ENCODE measurements around the gene RYR3.
A peak's percentile ranks its signal among the peaks of the same experiment; 100 is the strongest.
"Not testable (repeated sequence)": the region's sequence is repeated elsewhere in the genome, so short reads cannot be mapped to it uniquely, and the experiment has no call there.

The RYR3 gene

DNA sequence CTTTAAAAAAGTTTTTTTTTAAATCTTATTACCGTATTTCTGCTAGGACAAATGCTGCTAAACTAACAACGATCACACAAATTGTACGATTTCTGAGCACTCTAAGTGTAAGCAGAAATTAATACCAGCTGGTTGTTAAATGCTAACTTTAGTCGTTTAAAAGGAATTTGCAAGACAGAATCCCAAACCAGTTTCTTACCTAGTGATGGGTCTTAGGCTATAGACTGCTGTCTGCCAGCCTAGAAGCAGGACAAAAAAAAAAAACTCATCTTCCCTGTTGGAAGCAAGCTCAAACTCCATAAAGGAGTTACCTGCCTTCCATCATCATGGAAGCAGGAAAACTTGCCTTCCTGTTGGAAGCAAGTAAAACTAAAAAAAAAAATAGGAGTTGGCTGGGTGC, 287.6 kb downstream of the RYR3 start:
- not testable (repeated sequence) for DNase-seq

DNA sequence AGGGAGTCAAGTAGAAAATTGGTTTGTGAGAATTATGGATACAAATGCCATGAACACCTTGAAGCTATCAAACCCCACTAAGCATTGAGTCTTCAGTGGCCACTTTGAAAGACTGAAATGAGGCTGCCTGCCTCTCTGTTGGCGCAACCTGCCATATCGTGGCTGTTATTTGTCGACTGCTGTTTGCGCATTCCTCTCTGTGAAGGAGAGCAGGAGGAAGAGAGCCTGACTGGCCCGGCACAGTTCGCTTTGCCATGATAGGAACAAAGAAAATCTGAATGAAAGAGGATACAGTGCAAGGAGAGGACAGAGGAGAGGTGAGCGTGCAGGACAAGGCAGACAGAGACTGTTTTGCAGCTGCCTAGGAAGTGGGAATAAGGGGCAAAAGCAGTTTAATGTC, 289.4 kb downstream of the RYR3 start:
- DNase-seq: no peak

DNA sequence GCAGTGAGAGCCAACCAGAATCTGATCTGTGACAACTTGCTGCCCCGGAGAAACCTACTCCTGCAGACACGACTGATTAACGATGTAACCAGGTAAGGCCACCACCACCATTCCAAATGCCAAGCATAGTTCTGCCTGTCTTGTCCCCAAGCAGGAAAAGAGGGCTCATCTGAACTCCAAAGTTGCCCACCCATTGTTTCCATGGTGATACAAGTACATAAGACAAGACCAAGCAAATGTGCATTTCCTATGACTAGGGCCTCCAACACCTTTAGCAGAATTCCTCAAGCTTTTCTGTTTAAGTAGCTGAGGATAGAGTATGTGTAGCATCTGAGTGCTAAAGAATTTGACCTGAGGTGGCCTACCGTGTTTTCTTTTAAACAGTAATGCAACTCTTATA, 290.7 kb downstream of the RYR3 start:
- no peak for DNase-seq

GRCh38 chr15:33608714-33609113, 297.9 kb downstream of the RYR3 start:
- DNase-seq: no peak

- DNase-seq: no peak
Measured at GRCh38 chr15:33612721-33613304, 302.0 kb downstream of the RYR3 start.

DNA sequence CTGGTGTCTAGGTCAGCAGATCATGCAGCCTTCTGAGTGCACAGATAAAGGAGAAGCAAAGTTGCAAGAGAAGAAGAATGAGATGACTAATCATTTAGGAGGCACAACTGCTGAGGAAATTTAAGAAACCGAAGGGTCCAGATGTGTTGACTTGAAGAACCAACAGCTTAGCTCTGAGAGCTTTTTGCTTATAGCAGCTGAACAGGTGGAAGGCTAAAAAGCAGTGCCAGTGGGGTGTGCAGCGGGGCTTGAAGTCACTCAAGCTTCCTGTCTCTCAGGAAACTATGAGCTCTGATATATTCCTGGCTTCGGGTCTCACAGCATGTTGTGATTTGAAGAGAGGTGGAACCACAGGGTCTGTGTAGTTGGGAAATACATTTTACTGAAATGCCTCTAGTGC, 305.7 kb downstream of the RYR3 start:
- no peak for DNase-seq

- DNase-seq: no peak
Measured at GRCh38 chr15:33618350-33618749, 307.6 kb downstream of the RYR3 start.

DNA sequence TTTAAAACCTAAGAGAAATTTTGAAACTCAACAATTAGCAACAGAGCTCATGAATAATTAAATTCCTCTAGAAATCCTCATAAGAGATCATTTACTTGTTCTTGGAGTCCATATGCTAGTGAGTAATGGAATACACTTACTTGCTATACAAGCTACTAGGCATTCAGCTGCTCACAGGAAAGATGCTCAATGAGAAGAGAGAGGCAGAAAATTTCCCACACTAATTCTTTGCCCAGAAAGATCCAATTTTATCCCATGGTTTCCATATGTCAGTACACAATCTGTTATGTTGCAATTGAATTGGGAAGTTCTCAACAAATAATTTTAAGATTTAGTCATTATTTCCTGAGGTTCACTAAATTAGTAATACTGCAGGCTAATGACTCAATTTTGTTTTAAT, 310.4 kb downstream of the RYR3 start:
- DNase-seq: no peak

- no peak for DNase-seq
Measured at GRCh38 chr15:33623010-33623409, 312.2 kb downstream of the RYR3 start.

DNA sequence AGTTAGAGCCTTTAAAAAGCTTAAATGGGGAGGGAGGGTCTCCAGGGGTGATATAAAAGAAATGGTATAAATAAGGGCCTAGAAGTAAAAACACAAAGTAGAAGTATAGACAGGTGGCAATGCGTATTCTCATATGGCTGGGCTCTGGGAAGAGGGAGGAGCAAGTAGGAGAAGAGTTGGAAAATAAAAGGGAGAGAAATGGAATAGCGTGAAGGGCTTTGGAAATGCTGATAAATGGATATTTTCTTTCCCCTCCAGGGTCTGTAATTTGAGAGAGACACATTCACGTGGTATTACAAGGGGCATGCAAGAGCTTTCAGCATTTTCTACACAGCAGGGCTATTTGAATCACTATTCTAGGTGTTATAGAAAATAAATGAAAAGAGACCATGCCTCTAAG, 313.7 kb downstream of the RYR3 start:
- no peak for DNase-seq

GRCh38 chr15:33629647-33630046, 318.9 kb downstream of the RYR3 start:
- no peak for DNase-seq

DNA sequence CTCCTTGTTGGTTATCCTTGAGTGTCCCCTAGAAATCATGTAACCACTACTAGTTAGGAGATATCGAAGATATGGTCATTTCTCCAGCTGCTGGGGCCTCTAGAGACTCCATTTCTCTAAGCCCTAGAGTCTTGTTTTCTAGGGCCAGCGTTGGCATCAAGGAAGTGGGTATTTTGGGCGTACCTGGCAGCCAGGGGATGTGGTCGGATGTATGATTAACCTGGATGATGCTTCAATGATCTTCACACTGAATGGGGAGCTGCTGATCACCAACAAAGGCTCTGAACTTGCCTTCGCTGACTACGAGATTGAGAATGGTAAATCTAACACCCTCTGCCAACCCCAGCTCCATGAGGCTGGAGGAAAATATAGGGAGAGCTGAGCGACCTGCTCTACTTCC, 325.5 kb downstream of the RYR3 start:
- DNase-seq: no peak

- DNase-seq: no peak
Measured at GRCh38 chr15:33636958-33637357, 326.2 kb downstream of the RYR3 start.

GRCh38 chr15:33638453-33638852, 327.7 kb downstream of the RYR3 start:
- no peak for DNase-seq

DNA sequence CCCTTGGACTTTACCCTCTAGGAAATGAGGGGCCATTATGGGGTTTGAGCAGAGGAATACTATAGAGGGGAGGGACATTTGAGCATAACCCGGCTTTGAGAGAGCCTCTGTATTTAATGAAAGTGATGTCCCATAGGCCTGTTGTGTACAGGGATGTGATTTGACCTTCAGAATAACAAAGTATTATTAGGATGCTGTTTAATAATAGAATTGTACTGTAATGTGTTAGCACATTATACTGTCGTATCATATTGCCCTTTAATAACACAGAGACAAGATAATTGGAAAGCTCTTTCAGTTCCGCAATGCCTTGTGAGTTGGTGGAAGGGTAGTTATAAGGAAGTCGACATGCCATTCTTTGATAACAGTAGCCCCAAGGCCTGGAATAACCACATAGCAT, 328.3 kb downstream of the RYR3 start:
- DNase-seq: no peak

DNA sequence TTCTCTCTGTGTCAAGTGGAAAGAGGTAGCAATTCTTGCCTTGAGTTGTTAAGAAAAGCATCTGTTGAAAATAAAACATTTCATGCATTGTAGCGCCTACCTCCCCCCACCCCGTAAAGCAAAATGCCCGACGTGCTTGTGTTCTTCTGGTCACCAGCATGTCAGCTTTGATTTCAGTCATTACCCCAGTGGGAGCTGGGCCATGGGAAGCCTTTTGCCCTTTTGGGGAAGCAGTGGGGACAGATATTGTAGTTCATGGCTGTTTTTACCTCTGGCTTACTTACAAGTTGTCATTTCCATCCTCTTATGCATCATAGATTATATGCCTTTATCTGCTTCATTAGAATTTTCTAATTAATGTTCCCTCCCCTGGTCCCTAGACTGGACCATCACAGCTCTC, 328.7 kb downstream of the RYR3 start:
- no peak for DNase-seq

GRCh38 chr15:33639978-33640377, 329.2 kb downstream of the RYR3 start:
- no peak for DNase-seq

DNA sequence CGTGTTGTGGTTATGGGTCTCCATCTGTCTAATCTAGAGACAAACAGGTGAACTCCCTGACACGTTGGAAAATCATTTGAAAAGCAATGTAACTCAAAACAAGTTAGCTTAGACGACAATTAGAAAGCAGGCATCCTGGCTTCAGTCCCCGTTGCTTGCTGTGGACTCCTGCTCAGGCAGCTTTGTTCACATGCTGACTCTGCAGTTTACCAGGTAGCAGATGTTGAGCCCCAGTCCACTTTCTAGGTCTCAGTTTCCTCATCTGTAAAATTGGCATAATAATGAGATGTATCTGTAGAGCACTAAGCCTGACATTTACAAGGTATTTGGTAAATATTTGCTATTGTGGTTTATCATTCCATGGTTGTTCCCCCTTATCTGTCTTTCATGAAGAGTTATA, 330.3 kb downstream of the RYR3 start:
- DNase-seq: no peak

- DNase-seq: no peak
Measured at GRCh38 chr15:33644304-33644703, 333.5 kb downstream of the RYR3 start.

DNA sequence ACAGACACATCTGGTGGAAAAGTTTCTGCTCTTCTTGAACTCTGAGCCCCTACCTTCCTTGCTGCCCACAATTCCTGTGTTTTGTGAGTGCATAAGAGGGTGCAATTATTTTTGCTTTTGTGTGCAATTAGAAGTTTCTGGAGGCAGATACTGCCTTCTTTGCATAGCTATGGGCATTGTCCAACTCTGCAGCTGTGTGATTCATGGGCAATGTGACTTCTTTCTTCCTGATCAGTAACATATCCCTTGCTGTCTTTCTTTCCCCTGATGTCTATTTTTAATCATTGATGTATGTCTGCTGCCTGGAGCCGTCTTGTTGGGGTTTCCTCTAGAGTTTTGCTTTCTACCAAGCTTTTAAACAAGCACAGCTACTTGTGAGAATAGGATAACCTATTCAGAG, 336.0 kb downstream of the RYR3 start:
- DNase-seq: no peak

DNA sequence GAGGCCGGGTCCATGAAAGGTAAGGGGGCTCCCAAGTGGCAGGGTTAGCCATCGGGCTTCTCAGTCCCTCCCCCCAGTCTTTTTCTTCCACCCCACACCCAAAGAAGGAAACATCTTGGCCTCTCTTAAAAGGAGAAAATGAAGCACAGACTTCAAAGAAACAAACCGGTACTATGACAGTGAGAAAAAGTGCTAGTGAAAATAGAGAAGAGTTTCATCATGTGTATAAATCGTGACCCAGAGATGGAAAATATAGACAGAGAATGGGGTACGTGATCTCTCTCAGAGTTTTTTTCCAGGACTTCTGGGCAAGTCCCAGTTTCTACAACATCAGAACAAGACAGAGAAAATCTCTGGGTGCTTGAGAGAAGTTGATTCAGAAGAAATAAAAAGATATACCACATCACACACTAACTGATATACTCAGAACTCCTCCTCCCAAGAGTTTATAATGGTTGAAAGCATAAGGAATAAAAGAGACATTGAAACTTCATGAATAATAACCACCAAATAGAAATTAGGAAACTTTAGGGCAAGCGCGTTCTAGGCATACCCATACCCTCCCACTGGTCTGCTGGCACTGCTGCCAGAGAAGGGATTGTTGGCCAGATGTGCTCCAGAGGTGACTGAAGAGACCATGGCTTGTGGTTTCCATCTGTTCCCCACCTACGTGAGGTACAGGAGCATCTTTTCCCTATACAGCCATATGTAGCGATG, 338.6 kb downstream of the RYR3 start:
- DNase-seq: no peak

DNA sequence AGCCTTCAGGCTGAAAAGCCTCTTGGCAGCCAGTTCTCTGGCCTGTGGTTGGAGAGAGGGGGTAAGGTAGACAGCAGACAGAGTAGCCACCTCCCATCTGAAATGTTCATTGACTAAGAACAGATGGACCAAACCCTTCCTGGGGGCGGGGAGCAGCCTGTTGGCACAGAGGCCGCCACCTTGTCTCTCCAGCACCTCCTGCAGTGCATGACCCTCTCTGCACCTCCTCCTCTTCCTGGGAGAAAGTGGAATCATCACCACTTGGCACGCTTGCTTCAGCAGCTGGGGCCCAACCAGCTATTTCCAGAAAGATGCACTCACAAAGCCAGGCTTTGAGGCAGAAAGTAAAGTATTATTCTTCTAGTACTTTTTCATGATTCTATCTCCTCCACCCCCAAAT, 344.1 kb downstream of the RYR3 start:
- DNase-seq: peak; percentile 28

DNA sequence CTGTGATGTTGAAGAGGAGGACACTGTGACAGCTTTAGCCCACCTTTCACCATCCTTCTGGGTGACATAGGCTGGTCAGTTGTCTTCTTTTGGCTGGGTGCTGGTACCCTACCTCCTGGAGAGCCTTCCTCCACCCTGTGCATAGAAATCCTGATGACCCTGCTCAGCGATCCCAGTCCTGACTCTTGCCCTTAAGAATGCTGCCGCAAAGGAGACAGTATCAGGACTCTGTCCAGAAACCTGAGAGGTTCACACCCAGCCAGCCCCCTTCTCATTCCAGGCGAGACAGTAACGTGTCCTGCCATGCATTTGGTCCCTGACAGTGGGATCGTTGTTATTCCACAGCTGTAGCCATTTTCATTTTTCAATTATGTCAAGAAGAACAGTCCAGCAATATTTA, 344.7 kb downstream of the RYR3 start:
- DNase-seq: no peak

DNA sequence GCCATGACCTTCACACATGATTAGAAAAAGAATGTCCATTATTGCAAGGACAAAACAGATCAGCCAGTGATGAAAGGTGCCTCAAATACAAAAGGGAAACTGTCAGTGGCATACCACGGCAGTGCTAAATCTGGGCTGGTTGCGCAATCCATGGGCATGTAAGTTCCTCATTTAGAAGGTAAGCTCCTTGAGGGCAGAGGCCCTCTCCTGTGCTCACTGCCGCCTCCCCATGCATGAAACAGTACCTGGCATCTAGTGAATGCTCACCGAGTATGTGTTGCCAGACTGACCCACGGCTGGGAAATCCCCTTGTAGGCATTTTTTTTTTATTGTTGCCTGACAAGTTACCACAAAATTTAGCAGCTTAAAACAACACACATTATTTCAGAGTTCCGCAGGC, 345.4 kb downstream of the RYR3 start:
- DNase-seq: no peak

DNA sequence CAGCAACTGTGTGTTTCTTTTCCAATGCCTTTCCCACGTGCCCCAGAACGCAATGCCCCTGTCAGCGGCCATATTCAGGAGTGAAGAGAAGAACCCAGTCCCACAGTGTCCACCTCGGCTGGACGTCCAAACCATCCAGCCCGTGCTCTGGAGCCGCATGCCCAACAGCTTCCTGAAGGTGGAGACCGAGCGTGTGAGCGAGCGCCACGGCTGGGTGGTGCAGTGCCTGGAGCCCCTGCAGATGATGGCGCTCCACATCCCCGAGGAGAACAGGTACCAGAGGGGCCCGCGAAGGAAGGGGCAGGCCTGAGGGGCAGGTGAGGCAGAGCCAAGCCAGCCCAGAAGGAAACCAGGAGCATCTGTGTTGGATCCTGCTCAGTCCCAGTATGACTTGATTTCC, 349.4 kb downstream of the RYR3 start:
- no peak for DNase-seq
